ENCODE measurements around the gene PRKCD.
A peak's percentile ranks its signal among the peaks of the same experiment; 100 is the strongest.

PRKCD gene

GRCh38 chr3:53155760-53156159 lies 5.2 kb upstream of the PRKCD start:
- DNase-seq (ENCODE audit: low spot score) = no peak

GRCh38 chr3:53156368-53156834 lies 4.6 kb upstream of the PRKCD start:
- peak; percentile 27 for DNase-seq (ENCODE audit: low spot score)

- no peak for DNase-seq (ENCODE audit: low spot score)
Observed at GRCh38 chr3:53157974-53158580, 2.9 kb upstream of the PRKCD start.

- DNase-seq (ENCODE audit: low spot score) = no peak
Observed at GRCh38 chr3:53158765-53159155, 2.2 kb upstream of the PRKCD start.

GRCh38 chr3:53159156-53160060 lies 1.6 kb upstream of the PRKCD start:
- no peak for DNase-seq (ENCODE audit: low spot score)

GRCh38 chr3:53160061-53160659 lies 849 bp upstream of the PRKCD start:
- DNase-seq (ENCODE audit: low spot score) = no peak

- peak; percentile 29 for DNase-seq (ENCODE audit: low spot score)
Observed at GRCh38 chr3:53161450-53161819, 426 bp downstream of the PRKCD start.

- DNase-seq (ENCODE audit: low spot score) = peak; percentile 46
Observed at GRCh38 chr3:53161820-53162671, 1.0 kb downstream of the PRKCD start.

- DNase-seq (ENCODE audit: low spot score) = no peak
Observed at GRCh38 chr3:53162672-53163443, 1.8 kb downstream of the PRKCD start.

- no peak for DNase-seq (ENCODE audit: low spot score)
Observed at GRCh38 chr3:53163444-53164387, 2.7 kb downstream of the PRKCD start.

GRCh38 chr3:53164911-53165310 lies 3.9 kb downstream of the PRKCD start:
- DNase-seq (ENCODE audit: low spot score) = no peak

GRCh38 chr3:53166206-53166605 lies 5.2 kb downstream of the PRKCD start:
- no peak for DNase-seq (ENCODE audit: low spot score)

- DNase-seq (ENCODE audit: low spot score) = peak; percentile 93
Observed at GRCh38 chr3:53166781-53167291, 5.8 kb downstream of the PRKCD start.

GRCh38 chr3:53167418-53168174 lies 6.6 kb downstream of the PRKCD start:
- DNase-seq (ENCODE audit: low spot score) = no peak

- DNase-seq (ENCODE audit: low spot score) = no peak
Observed at GRCh38 chr3:53168175-53168923, 7.3 kb downstream of the PRKCD start.

GRCh38 chr3:53169045-53169831 lies 8.2 kb downstream of the PRKCD start:
- DNase-seq (ENCODE audit: low spot score) = no peak

GRCh38 chr3:53169832-53170324 lies 8.9 kb downstream of the PRKCD start:
- DNase-seq (ENCODE audit: low spot score) = no peak
